ENCODE measurements around the gene SLC25A13.

Gene SLC25A13

DNA sequence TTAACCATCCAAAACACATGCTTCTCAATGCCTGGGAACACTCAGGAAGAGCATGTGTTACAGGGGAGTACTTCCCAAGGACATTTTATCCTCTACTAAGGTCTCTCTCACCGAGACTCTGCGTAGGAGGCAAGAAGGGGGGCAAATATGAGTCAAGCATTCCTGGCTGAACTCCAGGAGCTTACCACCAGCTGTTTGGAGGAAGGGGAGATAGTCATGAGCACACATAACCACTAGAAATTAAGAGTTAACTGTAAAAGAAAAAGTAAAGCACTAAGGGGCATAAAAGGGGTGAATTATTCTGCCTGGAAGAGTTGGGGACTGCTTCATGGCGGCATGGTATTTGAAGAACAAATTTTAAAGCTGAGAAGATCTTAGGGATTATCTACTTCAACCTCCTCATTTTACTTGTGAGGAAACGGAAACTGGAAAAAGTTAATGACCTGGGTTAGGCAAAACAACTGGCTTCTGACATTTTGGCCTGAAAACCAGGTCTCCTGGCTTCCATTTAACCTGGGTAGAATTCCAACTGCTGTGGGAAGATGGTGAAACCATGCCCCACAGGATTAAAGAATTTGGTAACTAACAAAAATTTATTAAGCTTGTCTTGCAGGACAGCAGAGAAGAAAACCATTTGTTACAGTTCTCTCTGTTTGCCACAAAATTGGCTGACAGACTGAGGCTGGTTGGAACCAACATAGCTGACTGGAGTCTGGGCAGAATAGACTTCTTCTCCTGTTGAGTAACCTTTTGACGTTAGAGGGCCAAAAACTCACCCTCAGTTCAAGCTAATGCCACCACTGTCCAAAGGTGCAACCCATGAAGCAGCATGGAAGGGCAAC, 85.5 kb downstream of the SLC25A13 start (continued):
- no peak for TF ChIP-seq POU6F1 (CRISPR knock-in tag; IDR thresholded peaks at IDR 0.05; ENCODE audit: borderline replicate concordance, low read depth)
- TF ChIP-seq, protein P1, sequence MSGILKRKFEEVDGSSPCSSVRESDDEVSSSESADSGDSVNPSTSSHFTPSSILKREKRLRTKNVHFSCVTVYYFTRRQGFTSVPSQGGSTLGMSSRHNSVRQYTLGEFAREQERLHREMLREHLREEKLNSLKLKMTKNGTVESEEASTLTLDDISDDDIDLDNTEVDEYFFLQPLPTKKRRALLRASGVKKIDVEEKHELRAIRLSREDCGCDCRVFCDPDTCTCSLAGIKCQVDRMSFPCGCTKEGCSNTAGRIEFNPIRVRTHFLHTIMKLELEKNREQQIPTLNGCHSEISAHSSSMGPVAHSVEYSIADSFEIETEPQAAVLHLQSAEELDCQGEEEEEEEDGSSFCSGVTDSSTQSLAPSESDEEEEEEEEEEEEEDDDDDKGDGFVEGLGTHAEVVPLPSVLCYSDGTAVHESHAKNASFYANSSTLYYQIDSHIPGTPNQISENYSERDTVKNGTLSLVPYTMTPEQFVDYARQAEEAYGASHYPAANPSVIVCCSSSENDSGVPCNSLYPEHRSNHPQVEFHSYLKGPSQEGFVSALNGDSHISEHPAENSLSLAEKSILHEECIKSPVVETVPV (CRISPR knock-in tag; IDR thresholded peaks at IDR 0.05), result 0 out of 2 replicates have a peak, but pooled peaks have one; percentile 5
- TF ChIP-seq CREB5 (CRISPR knock-in tag; IDR thresholded peaks at IDR 0.05; ENCODE audit: low read depth), result no peak; the same call in 1 of the 2 replicates
- no peak for TF ChIP-seq RARB (CRISPR knock-in tag; IDR thresholded peaks at IDR 0.05)
- TF ChIP-seq ZFP30 (CRISPR knock-in tag; IDR thresholded peaks at IDR 0.05), result 0 out of 2 replicates have a peak, but pooled peaks have one; percentile 30
- TF ChIP-seq, protein P2, sequence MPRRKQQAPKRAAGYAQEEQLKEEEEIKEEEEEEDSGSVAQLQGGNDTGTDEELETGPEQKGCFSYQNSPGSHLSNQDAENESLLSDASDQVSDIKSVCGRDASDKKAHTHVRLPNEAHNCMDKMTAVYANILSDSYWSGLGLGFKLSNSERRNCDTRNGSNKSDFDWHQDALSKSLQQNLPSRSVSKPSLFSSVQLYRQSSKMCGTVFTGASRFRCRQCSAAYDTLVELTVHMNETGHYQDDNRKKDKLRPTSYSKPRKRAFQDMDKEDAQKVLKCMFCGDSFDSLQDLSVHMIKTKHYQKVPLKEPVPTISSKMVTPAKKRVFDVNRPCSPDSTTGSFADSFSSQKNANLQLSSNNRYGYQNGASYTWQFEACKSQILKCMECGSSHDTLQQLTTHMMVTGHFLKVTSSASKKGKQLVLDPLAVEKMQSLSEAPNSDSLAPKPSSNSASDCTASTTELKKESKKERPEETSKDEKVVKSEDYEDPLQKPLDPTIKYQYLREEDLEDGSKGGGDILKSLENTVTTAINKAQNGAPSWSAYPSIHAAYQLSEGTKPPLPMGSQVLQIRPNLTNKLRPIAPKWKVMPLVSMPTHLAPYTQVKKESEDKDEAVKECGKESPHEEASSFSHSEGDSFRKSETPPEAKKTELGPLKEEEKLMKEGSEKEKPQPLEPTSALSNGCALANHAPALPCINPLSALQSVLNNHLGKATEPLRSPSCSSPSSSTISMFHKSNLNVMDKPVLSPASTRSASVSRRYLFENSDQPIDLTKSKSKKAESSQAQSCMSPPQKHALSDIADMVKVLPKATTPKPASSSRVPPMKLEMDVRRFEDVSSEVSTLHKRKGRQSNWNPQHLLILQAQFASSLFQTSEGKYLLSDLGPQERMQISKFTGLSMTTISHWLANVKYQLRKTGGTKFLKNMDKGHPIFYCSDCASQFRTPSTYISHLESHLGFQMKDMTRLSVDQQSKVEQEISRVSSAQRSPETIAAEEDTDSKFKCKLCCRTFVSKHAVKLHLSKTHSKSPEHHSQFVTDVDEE (CRISPR knock-in tag; IDR thresholded peaks at IDR 0.05), result no peak

- no peak for TF ChIP-seq RARB (CRISPR knock-in tag; IDR thresholded peaks at IDR 0.05)
- no peak for TF ChIP-seq OSR1 (CRISPR knock-in tag; IDR thresholded peaks at IDR 0.05)
- TF ChIP-seq, protein P3, sequence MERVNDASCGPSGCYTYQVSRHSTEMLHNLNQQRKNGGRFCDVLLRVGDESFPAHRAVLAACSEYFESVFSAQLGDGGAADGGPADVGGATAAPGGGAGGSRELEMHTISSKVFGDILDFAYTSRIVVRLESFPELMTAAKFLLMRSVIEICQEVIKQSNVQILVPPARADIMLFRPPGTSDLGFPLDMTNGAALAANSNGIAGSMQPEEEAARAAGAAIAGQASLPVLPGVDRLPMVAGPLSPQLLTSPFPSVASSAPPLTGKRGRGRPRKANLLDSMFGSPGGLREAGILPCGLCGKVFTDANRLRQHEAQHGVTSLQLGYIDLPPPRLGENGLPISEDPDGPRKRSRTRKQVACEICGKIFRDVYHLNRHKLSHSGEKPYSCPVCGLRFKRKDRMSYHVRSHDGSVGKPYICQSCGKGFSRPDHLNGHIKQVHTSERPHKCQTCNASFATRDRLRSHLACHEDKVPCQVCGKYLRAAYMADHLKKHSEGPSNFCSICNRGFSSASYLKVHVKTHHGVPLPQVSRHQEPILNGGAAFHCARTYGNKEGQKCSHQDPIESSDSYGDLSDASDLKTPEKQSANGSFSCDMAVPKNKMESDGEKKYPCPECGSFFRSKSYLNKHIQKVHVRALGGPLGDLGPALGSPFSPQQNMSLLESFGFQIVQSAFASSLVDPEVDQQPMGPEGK (CRISPR knock-in tag; IDR thresholded peaks at IDR 0.05; ENCODE audit: borderline replicate concordance), result no peak
- no peak for TF ChIP-seq PPARA (CRISPR knock-in tag; IDR thresholded peaks at IDR 0.05; ENCODE audit: borderline replicate concordance)
- no peak for TF ChIP-seq TOX (CRISPR knock-in tag; IDR thresholded peaks at IDR 0.05; ENCODE audit: borderline replicate concordance)
- TF ChIP-seq, protein P2 (CRISPR knock-in tag; IDR thresholded peaks at IDR 0.05), result no peak
- no peak for TF ChIP-seq CREB5 (CRISPR knock-in tag; IDR thresholded peaks at IDR 0.05; ENCODE audit: low read depth)
- TF ChIP-seq ZNF8 (CRISPR knock-in tag; IDR thresholded peaks at IDR 0.05), result no peak
- TF ChIP-seq ZNF70 (CRISPR knock-in tag; IDR thresholded peaks at IDR 0.05), result no peak
- TF ChIP-seq SNAI2 (CRISPR knock-in tag; IDR thresholded peaks at IDR 0.05), result no peak
- no peak for TF ChIP-seq POU6F1 (CRISPR knock-in tag; IDR thresholded peaks at IDR 0.05; ENCODE audit: borderline replicate concordance, low read depth)
- no peak for TF ChIP-seq ZC3H10 (CRISPR knock-in tag; IDR thresholded peaks at IDR 0.05)
- no peak for TF ChIP-seq ZFP3 (CRISPR knock-in tag; IDR thresholded peaks at IDR 0.05)
- no peak for TF ChIP-seq GLIS3 (CRISPR knock-in tag; IDR thresholded peaks at IDR 0.05)
- no peak for TF ChIP-seq ESRRG (CRISPR knock-in tag; IDR thresholded peaks at IDR 0.05)
- no peak for TF ChIP-seq CSDC2 (CRISPR knock-in tag; IDR thresholded peaks at IDR 0.05)
- TF ChIP-seq ARNTL (CRISPR knock-in tag; IDR thresholded peaks at IDR 0.05; ENCODE audit: borderline replicate concordance, low read depth), result no peak
- no peak for TF ChIP-seq ZNF565 (CRISPR knock-in tag; conservative IDR thresholded peaks at IDR 0.05; ENCODE audit: low read depth)
- TF ChIP-seq TCF4 (CRISPR knock-in tag; IDR thresholded peaks at IDR 0.05; ENCODE audit: borderline replicate concordance), result no peak
- ATAC-seq, result no peak
These were observed 86.6 kb downstream of the SLC25A13 start for GRCh38 chr7:96235281-96235680.

Data from SK-N-SH treated with all-trans-retinoic acid at 6 μM for 48 hours (cell line).